ENCODE results near the gene NLE1.
"Not testable (repeated sequence)": the region's sequence is repeated elsewhere in the genome, so short reads cannot be mapped to it uniquely, and the experiment has no call there.

DNA sequence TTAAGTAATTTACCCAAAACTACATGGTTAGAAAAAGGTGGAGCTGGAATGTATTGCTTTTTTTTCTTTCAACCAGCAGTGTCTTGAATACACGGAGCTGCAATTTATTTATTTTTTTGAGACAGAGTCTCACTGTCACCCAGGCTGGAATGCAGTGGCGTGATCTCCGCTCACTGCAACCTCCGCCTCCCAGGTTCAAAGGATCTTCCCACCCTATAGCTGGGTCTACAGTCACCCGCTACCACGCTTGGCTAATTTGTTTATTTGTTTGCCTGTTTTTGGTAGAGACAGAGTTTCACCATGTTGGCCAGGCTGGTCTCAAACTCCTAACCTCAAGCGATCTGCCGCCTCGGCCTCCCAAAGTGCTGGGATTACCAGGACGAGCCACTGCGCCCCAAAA lies 51.4 kb downstream of the NLE1 start:
- TF ChIP-seq, protein P1, sequence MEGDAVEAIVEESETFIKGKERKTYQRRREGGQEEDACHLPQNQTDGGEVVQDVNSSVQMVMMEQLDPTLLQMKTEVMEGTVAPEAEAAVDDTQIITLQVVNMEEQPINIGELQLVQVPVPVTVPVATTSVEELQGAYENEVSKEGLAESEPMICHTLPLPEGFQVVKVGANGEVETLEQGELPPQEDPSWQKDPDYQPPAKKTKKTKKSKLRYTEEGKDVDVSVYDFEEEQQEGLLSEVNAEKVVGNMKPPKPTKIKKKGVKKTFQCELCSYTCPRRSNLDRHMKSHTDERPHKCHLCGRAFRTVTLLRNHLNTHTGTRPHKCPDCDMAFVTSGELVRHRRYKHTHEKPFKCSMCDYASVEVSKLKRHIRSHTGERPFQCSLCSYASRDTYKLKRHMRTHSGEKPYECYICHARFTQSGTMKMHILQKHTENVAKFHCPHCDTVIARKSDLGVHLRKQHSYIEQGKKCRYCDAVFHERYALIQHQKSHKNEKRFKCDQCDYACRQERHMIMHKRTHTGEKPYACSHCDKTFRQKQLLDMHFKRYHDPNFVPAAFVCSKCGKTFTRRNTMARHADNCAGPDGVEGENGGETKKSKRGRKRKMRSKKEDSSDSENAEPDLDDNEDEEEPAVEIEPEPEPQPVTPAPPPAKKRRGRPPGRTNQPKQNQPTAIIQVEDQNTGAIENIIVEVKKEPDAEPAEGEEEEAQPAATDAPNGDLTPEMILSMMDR (IDR thresholded peaks at IDR 0.05 in 4 of 5, conservative IDR thresholded peaks at IDR 0.05 in 1 of 5): not testable (repeated sequence)
- not testable (repeated sequence) for TF ChIP-seq POLR2A (IDR thresholded peaks at IDR 0.05)
